Pons (tissue), 1 donor: Measurements from ENCODE around the gene TDRD9.
A peak's percentile ranks its signal among the peaks of the same experiment; 100 is the strongest.

Experiments used
- DNase-seq: peaks from one replicate; pipeline ENCODE4 v3.0.0-alpha.2; 2016; ENCODE audit warnings: low spot score

Gene TDRD9

DNA sequence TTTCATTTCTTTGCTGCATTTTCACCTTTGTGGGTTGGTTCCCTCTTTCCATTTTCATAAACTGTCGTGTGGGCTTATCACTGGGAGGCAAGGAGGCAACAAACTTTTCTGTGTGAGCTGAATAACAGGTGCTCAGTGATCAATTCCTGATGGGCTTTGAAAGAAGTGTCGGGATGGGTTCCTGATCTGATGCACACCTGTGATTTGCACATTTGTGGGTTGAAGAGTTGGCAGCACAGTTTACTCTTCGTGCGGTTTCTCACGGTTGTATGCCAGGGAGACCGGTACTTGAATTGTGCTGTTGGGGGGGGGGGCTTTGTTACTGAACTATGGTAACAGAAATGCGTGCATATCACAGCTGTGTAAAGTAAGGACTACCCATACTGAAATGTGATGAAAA lies 141.3 kb downstream of the TDRD9 start:
- no peak for DNase-seq

DNA sequence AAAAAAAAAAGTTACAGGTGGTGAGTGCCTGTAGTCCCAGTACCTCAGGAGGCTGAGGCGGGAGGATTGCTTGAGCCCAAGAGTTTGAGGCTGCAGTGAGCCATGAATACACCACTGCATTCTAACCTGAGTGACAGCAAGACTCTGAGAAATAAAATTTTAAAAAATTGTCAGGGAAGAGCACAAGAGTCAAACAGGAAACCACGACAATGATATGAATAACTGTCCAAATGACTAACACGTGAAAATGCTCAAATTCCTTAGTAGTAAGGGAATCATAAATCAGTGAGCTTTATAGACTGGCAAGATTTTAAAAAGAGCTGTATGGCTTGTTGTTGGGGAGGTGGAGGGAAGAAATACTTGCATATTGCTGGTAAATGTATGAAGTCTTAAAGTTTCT lies 144.3 kb downstream of the TDRD9 start:
- DNase-seq = no peak

DNA sequence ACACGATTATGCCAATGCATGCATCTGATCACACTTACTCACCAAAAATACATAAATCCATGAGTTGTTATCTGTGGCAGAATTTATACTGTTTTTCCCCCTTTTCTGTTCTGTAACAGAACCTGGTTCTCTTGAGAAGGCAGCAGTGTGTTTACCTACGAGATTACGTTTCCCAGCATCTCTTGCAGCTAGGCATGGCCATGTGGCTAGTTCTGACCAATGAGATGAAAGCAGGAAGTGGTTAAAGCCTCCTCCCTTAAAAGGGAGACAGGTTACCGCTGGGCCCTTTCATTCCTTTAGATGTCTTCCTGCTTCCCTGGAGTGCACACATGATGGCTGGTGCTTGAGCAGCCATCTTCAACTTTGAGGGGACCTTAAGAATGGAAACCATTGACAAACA lies 145.5 kb downstream of the TDRD9 start:
- DNase-seq = no peak

- DNase-seq = no peak
These were observed 147.4 kb downstream of the TDRD9 start for GRCh38 chr14:104075530-104076151.

- DNase-seq = no peak
These were observed 148.5 kb downstream of the TDRD9 start for GRCh38 chr14:104076743-104077142.

GRCh38 chr14:104078031-104078455 lies 149.8 kb downstream of the TDRD9 start:
- peak; percentile 84 for DNase-seq

GRCh38 chr14:104080376-104081260 lies 152.4 kb downstream of the TDRD9 start:
- no peak for DNase-seq

DNA sequence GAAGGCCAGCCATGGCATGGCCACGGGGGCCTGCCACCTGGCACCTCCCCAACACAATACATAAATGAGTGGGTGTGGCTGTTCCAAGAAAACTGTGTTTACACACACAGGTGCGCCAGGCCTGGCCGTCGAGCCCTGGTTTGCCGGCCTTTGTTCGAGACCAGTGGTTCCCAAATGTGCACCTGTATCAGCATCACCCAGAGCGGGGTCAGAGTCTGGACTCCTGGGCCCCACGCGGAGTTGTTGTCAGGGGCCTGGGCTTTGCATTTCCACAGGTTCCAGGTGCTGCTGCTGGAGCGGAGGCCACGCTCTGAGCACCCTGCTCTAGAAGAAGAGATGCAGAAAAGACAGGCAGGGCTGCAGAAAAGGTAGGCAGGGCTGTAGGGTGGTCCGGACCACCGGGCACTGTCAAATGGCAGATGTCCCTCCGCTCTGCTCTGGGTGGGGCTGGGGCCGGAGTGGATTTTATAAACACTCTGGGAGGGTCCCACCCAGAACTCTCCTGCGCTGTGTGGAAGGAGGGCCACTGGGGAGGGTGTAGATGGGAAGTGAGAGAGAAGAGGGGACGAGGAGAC lies 153.1 kb downstream of the TDRD9 start:
- no peak for DNase-seq

GRCh38 chr14:104081951-104082464 lies 153.8 kb downstream of the TDRD9 start:
- DNase-seq = no peak

DNA sequence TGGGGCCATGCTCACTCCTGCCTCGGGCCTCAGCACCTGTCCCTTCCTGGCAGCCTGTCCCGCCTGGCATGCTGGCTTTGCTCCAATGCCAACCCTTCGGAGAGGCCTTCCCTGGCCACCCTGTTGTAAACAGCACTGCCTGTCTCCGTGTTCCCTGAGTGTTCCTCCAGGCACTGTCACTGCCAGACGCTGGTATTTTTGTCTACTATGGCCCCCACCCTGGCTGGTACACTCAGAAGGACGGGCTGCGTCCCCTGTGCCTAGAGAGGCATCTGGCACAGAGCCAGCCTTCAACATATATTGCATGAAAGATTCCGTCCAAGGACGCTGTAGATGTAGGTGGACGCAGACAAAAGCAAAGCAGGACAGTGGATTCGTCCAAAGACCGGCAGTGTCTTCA lies 154.6 kb downstream of the TDRD9 start:
- DNase-seq = no peak

DNA sequence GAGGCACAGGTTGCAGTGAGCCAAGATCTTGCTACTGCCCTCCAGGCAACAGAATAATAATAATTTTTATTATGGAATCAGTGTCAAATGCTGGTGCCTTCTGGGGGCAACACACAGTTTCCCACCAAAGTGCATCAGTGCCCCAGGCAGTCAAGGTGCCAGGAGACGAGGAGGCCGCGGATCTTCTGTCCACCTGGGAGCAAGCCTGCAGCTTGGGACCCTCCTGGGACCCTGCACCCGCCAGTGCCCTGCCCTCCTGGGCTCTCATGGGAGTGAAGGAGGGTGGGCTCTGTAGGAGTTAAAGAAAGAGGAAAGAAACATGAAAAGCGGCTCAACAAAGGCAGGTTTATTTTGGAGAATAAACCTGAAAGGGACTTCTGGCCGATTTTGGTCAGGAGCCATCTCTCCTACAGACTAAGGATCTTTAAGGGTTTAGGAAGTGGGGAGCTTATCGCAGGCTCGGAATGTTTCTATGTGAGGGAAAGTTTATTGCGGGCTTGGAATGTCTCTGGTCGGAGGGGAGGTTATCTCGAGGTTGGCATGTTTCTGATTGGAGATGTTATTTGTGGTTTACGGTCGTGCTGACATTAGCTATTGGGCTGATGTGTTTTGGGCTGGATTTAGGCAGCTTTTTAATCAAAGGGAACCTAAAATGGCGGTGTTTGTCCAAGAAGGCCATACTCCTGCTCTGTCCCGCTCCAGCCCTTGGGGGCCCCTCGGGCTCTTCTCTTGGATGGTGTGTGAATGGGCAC lies 156.2 kb downstream of the TDRD9 start:
- no peak for DNase-seq

DNA sequence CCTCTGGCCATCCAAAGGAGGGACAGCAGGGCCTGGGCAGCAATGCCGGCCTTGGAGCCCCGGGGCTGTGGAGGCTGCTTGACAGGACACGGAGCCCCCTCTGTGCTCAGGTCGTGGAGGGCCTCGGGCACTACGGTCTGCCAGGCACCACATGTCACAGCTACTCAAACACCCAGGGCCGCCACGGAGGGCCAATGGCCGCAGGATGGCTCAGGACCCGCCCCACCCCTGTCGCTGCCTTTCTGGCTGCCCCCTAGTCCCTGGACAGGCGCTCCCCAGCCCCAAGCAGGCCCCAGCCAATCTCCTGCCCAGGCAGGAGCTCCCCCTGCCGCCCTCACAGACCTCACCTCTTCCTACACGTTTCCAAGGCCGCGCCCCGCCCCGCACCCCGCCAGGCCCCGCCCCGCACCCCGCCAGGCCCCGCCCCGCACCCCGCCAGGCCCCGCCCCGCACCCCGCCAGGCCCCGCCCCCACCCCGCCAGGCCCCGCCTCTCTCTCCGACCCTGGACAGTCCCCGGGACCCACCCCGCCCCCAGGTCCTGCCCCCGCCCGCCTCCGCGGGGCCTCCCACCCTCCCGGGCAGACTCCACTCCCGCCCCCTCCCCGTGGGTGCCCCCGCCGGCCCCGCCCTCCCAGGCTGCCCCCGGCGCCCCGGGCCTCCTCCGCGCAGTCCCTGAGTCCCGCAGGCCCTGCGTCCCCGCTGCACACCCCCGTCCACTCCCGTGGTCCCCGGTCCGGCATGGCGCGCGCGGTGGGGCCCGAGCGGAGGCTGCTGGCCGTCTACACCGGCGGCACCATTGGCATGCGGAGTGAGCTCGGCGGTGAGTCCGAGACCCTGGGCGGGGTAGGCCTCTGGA lies 157.0 kb downstream of the TDRD9 start, which contains the start of gene ASPG:
TSS of gene ASPG (plus strand) at position 669 of the 857 bp plus-strand sequence. CDS start at position 740, 71 bp downstream.
- no peak for DNase-seq

DNA sequence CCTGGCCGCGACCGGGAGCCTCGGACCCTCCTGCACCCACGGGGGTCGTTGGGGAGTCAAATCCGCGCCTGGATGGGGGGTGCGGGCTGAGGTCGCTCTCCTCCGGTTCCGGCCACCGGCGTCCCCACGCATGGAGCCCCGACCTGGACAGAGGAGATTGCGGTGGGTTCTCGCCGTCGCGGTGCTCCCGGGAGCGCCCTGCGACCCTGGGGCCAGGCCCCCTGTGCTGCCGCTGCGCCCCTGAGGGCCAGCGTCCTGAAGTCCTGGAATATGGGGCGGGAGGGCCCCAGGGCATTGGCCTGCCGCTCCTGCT lies 157.6 kb downstream of the TDRD9 start:
- no peak for DNase-seq

DNA sequence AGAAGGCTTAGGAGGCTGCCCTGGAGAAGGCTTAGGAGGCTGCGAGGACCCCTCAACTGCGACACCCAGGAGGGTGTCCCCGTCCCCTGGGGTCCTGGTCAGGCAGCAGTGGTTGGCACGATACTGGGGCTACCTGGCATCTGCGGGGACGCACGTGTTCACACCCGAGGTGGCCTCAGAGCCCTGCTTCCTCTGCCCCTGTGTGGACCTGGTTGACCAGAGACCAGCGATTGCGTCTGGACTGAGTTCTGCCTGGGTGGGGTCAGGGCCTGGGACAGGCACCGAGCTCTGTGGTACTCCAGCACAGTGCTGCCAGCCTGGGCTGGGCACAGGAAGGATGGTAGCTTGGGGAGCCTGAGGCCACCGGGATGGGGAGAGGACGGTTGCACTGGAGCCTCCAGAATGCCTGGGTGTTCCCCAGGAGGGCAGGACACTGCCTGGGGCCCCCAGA lies 158.0 kb downstream of the TDRD9 start:
- no peak for DNase-seq

GRCh38 chr14:104086661-104087461 lies 158.6 kb downstream of the TDRD9 start:
- peak; percentile 56 for DNase-seq

- no peak for DNase-seq
These were observed 159.2 kb downstream of the TDRD9 start for GRCh38 chr14:104087505-104087904.

DNA sequence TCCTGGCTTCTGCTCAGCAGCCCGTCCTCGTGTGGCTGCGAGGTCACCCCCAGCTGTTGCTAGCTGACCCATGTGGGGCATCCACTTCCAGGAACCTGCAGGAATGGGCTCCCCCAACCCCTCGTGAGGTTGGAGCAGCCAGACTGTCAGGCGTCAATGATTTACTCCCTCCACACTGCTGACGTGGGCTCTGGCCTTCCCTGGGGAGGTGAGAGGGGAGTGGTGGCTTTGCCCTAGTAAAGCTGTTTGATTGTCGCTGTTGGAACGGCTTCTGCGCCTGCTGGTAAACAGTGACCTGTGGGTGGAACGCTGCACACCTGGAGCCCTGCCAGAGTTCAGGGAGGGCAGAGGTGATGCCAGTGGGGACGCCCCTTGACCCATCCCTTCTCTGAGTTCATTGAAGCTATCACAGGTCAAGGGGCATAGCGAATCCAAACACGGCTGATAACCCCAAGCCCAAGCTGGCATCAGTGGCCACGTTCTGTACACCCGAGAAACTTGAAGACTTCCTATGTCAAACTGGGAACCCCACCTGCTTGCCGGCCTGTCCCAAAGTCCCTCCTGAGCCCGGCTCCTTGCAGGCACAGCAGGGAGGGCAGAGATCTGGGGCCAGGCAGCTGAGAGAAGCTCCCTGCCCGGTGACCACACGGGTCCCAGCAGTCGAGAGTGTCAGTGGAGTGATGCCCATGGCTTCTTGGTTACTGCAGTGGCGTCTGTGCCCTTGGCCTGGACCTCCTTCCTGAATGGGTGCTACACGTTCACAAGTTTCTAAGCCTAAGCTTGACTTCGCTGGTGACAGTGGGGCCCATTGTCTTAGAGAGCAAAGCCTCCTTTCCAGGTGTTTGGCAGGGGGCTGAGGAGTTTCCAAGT lies 160.0 kb downstream of the TDRD9 start:
- no peak for DNase-seq

- no peak for DNase-seq
These were observed 162.0 kb downstream of the TDRD9 start for GRCh38 chr14:104090071-104090748.
